K562 (cell line): Measurements from ENCODE around the gene SERGEF. TPM values are rescaled to one million over a fixed set of nuclear protein-coding genes. Genes with fewer than 3 reads are reported as not detected.

Experiments used
- ATAC-seq: fragments of 200-7000 bp; cut with Tn5 transposase; 3 replicates; pipeline ENCODE4 v1.9.1; 2020; ENCODE audit warnings: moderate library complexity
- BruUV-seq: library from RNA; stranded (reverse); fragments of 400-500 nt; replicated peaks from 2 replicates; lab custom pipeline; 2021; lab: Mats Ljungman, UMichigan
- CTCF ChIA-PET: fragments of 300-600 bp; formaldehyde crosslinking; extraction: SDS; loops from one replicate; lab custom pipeline; 2021; ENCODE audit warnings: low intra/inter-chr PET ratio; lab: Yijun Ruan, JAX
- POLR2A ChIA-PET: fragments of 300-600, 350-650 bp; sonication (Branson Sonifier 250); formaldehyde crosslinking; extraction: SDS; loops from one replicate; lab custom pipeline; 2021; ENCODE audit warnings: antibody characterized with exemption, inconsistent platforms; lab: Yijun Ruan, JAX
- DNase-seq, 4 experiments: peaks; one replicate each; pipeline versions ENCODE4 v3.0.0 to v3.0.0-alpha.2; 2011 to 2018; ENCODE audit warnings: low spot score in 3 of 4, mixed read lengths in 3 of 4; ENCODE audit errors: extremely low read depth in 1 of 4
- FAIRE-seq: peaks from 2 replicates; lab custom pipeline; 2011; peaks lifted over from hg19 to GRCh38; lab: Jason Lieb, UNC
- H2AFZ ChIP-seq: 2 replicates; pipeline ENCODE4 v1.6.0; 2011; ENCODE audit warnings: low read depth, low read length, control low read depth, inconsistent platforms
- H3K27ac ChIP-seq: fragments of 200-600 bp; 3 replicates; pipeline ENCODE4 v1.8.0; 2011; ENCODE audit warnings: low read depth, mild to moderate bottlenecking, control low read depth, inconsistent platforms, low read length, moderate library complexity, mixed read lengths; ENCODE audit errors: extremely low read depth
- H3K27me3 ChIP-seq, 2 experiments: fragments of 300-600 bp in 1 of 2; 2 replicates in 1 of 2; 3 replicates in 1 of 2; pipeline versions ENCODE4 v1.6.0 to v1.8.0; 2011; ENCODE audit warnings: inconsistent platforms in 2 of 2, low read length in 2 of 2, mild to moderate bottlenecking in 1 of 2, mixed read lengths in 1 of 2, moderate library complexity in 1 of 2; ENCODE audit not compliant: control insufficient read depth in 2 of 2, insufficient read depth in 2 of 2
- H3K36me3 ChIP-seq: fragments of 300-600 bp; 3 replicates; pipeline ENCODE4 v1.8.0; 2011; ENCODE audit warnings: mild to moderate bottlenecking, low read length, inconsistent platforms; ENCODE audit not compliant: control insufficient read depth, insufficient read depth
- H3K4me1 ChIP-seq, 2 experiments: fragments of 200-600 bp in 1 of 2; replicated peaks in 1 of 2; 2 replicates in 1 of 2; 3 replicates in 1 of 2; pipeline versions ENCODE4 v1.5.1 to v1.8.0; 2011; ENCODE audit warnings: inconsistent platforms in 2 of 2, low read length in 2 of 2, mild to moderate bottlenecking in 1 of 2, mixed read lengths in 1 of 2, moderate library complexity in 1 of 2; ENCODE audit not compliant: control insufficient read depth in 2 of 2, insufficient read depth in 2 of 2
- H3K4me2 ChIP-seq: 2 replicates; pipeline ENCODE4 v1.6.1; 2011; ENCODE audit warnings: low read length, control low read depth, inconsistent platforms, mixed read lengths; ENCODE audit not compliant: insufficient read depth
- H3K4me3 ChIP-seq: fragments of 200-600 bp; sonication (generic), shearing (Covaris generic); 2 replicates; pipeline ENCODE4 v1.5.1; 2016; ENCODE audit warnings: control low read depth, inconsistent platforms
- H3K79me2 ChIP-seq: fragments of 200-600 bp; 3 replicates; pipeline ENCODE4 v1.8.0; 2011; ENCODE audit warnings: low read length, inconsistent platforms; ENCODE audit not compliant: control insufficient read depth, insufficient read depth
- H3K9ac ChIP-seq, 2 experiments: 2 replicates each; pipeline versions ENCODE4 v1.6.0 to v1.6.1; 2011; ENCODE audit warnings: low read depth in 2 of 2, low read length in 2 of 2, control low read depth in 1 of 2, inconsistent platforms in 1 of 2, mild to moderate bottlenecking in 1 of 2, mixed read lengths in 1 of 2; ENCODE audit not compliant: insufficient read depth in 1 of 2
- H3K9me1 ChIP-seq: one replicate; pipeline ENCODE4 v1.6.0; 2011; ENCODE audit warnings: inconsistent platforms, mild to moderate bottlenecking, low read length, moderate library complexity; ENCODE audit not compliant: control insufficient read depth, insufficient read depth
- H3K9me3 ChIP-seq: replicated peaks from 2 replicates; pipeline ENCODE4 v1.5.1; 2011; ENCODE audit warnings: low read depth, low read length, inconsistent platforms; ENCODE audit not compliant: control insufficient read depth, insufficient read depth
- H4K20me1 ChIP-seq: replicated peaks from 2 replicates; pipeline ENCODE4 v1.6.1; 2011; ENCODE audit warnings: low read length, inconsistent platforms, mixed read lengths; ENCODE audit not compliant: control insufficient read depth, insufficient read depth
- ADNP ChIP-seq: fragments of 200-800 bp; sonication (Bioruptor generic); IDR thresholded peaks from 2 replicates; pipeline ENCODE4 v1.6.1; 2016; ENCODE audit warnings: missing genetic modification characterization, missing compliant biosample characterization
- CHCHD3 ChIP-seq: fragments of 250-450 bp; sonication (Bioruptor Pico); IDR thresholded peaks from 2 replicates; pipeline ENCODE4 v2.1.2; 2022; ENCODE audit warnings: mild to moderate bottlenecking
- DACH1 ChIP-seq: fragments of 450-650 bp; IDR thresholded peaks from 2 replicates; pipeline ENCODE4 v1.6.1; 2018; ENCODE audit not compliant: partially characterized antibody
- ELF4 ChIP-seq: fragments of 450-650 bp; formaldehyde crosslinking; IDR thresholded peaks from 2 replicates; pipeline ENCODE4 v1.4.0; 2022; ENCODE audit warnings: missing genetic modification characterization
- ETS2 ChIP-seq: IDR thresholded peaks from 2 replicates; pipeline ENCODE4 v1.6.1; 2016; ENCODE audit warnings: borderline replicate concordance, missing genetic modification characterization, mild to moderate bottlenecking, moderate library complexity, missing compliant biosample characterization; ENCODE audit not compliant: poor library complexity, severe bottlenecking
- HDAC1 ChIP-seq, 2 experiments: fragments of 450-650 bp; IDR thresholded peaks; 2 replicates each; pipeline ENCODE4 v1.6.1; 2016 to 2017; ENCODE audit warnings: inconsistent platforms in 1 of 2, mild to moderate bottlenecking in 1 of 2, moderate library complexity in 1 of 2
- HDAC2 ChIP-seq: fragments of 450-650 bp; IDR thresholded peaks from 2 replicates; pipeline ENCODE4 v1.6.1; 2016; ENCODE audit warnings: mild to moderate bottlenecking
- MYBL2 ChIP-seq, 2 experiments: fragments of 450-650 bp in 1 of 2; sonication (generic) in 1 of 2; formaldehyde crosslinking in 1 of 2; IDR thresholded peaks; 2 replicates each; pipeline versions ENCODE4 v1.6.1 to v1.8.1; 2017 to 2022; ENCODE audit warnings: borderline replicate concordance in 1 of 2, inconsistent platforms in 1 of 2, low read depth in 1 of 2, mild to moderate bottlenecking in 1 of 2, missing genetic modification reagents in 1 of 2, moderate library complexity in 1 of 2
- NFIC ChIP-seq: fragments of 450-650 bp; IDR thresholded peaks from 2 replicates; pipeline ENCODE4 v1.6.1; 2017; ENCODE audit warnings: mild to moderate bottlenecking, inconsistent platforms
- NR2C1 ChIP-seq, 2 experiments: fragments of 450-650 bp; IDR thresholded peaks; 2 replicates each; pipeline ENCODE4 v1.6.1; 2017; ENCODE audit warnings: mild to moderate bottlenecking in 2 of 2, antibody characterized with exemption in 1 of 2, inconsistent platforms in 1 of 2, missing compliant biosample characterization in 1 of 2, missing genetic modification characterization in 1 of 2
- TAF7 ChIP-seq: fragments of 450-650 bp; IDR thresholded peaks from 2 replicates; pipeline ENCODE4 v1.6.1; 2016; ENCODE audit warnings: missing genetic modification characterization, missing compliant biosample characterization
- TCF7 ChIP-seq: sonication (generic); IDR thresholded peaks from 2 replicates; pipeline ENCODE4 v1.6.1; 2016; ENCODE audit warnings: antibody characterized with exemption, borderline replicate concordance
- ZNF584 ChIP-seq: fragments of 200-800 bp; sonication (Bioruptor generic); IDR thresholded peaks from 2 replicates; pipeline ENCODE4 v1.6.1; 2016; ENCODE audit warnings: low read depth, mild to moderate bottlenecking, missing genetic modification characterization, missing compliant biosample characterization
- WGBS: fragments of 100-300 bp; shearing (Covaris generic); methylation state at CpG from one replicate; pipeline ENCODE4 v1.1.6; 2016; ENCODE audit warnings: low coverage, mixed read lengths; ENCODE audit not compliant: insufficient coverage; ENCODE audit errors: missing lambda C conversion rate; 5-methylcytosine and 5-hydroxymethylcytosine counted together
- in situ Hi-C: fragments of 300-500 bp; cut with MboI; formaldehyde crosslinking; loops from 4 replicates; pipeline ENCODE4 v1.15.0; 2018; ENCODE audit warnings: inconsistent platforms, mixed read lengths
- intact Hi-C: fragments of 100-400 bp; cut with micrococcal nuclease; formaldehyde crosslinking; loops from 2 replicates; pipeline ENCODE4 v1.14.2; 2022
- polyA plus RNA-seq, 8 experiments: library from polyadenylated mRNA; depleted of rRNA in 4 of 8; stranded (reverse) in 5 of 8; unstranded in 3 of 8; fragments of >200 nt; fragmentation: Nextera tagmentation in 2 of 8; fragmentation: Illumina TruSeq in 1 of 8; extraction: Ambion mirVana in 2 of 8; extraction: Trizol in 1 of 8; gene quantifications; 2 replicates each; pipeline versions ENCODE4 v1.2.1 to v1.2.3, GENCODE V29; 2011 to 2014; ENCODE audit warnings: inconsistent platforms in 1 of 8, missing spikeins in 1 of 8
- total RNA-seq, 7 experiments: library from RNA; depleted of rRNA in 6 of 7; stranded (reverse); fragments of >200 nt in 6 of 7; fragmentation: Illumina TruSeq in 2 of 7; extraction: Trizol in 2 of 7; gene quantifications; 2 replicates each; pipeline versions ENCODE4 v1.2.1 to v1.2.3, GENCODE V29; 2011 to 2021; ENCODE audit warnings: low replicate concordance in 1 of 7
- TF ChIP-seq, protein P1 (sequence below): fragments of 450-650 bp; formaldehyde crosslinking; IDR thresholded peaks from 2 replicates; pipeline ENCODE4 v1.4.0; 2020; ENCODE audit warnings: mild to moderate bottlenecking, moderate library complexity
- TF ChIP-seq, protein P2 (sequence below): sonication (generic); formaldehyde crosslinking; IDR thresholded peaks from 2 replicates; pipeline ENCODE4 v1.9.0; 2022; ENCODE audit warnings: mild to moderate bottlenecking, missing genetic modification reagents

The SERGEF gene
- total and polyA plus RNA-seq, 9 of the 15 experiments (the other 6 are each of a cell fraction or from before 2014, with no cell fraction given) = 10.2 to 28.0 (median 19.9) TPM

DNA sequence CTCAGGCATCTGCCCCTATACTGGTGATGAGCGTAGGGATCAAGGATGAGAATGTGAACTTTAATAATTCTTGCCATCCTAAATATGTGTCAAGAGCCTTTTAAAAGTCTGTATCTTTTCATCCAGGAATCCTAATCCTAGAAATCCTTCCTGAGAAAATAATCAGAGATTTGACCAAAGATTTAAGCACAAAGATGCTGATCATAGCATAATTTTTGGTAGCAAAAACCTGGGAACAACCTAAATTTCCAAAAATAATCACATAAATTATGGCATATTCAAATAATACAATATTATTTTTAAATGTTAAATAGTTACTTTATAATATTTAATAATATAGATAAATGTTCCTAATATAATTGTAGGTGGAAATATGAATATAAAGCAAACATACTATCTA, 76.1 kb downstream of the SERGEF start (continued):
- TF ChIP-seq, protein P1, sequence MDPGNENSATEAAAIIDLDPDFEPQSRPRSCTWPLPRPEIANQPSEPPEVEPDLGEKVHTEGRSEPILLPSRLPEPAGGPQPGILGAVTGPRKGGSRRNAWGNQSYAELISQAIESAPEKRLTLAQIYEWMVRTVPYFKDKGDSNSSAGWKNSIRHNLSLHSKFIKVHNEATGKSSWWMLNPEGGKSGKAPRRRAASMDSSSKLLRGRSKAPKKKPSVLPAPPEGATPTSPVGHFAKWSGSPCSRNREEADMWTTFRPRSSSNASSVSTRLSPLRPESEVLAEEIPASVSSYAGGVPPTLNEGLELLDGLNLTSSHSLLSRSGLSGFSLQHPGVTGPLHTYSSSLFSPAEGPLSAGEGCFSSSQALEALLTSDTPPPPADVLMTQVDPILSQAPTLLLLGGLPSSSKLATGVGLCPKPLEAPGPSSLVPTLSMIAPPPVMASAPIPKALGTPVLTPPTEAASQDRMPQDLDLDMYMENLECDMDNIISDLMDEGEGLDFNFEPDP (CRISPR knock-in tag) = no peak
- TF ChIP-seq, all 486 proteins: peak for 4

GRCh38 chr11:17934194-17934593, 78.7 kb downstream of the SERGEF start:
- CTCF ChIA-PET = no interaction called here
- FAIRE-seq = no peak
- Histone ChIP-seq H3K27me3 (no peaks in the 10 kb centered on the region), H3K27ac (no peak overlapping the region), H3K4me2 (no peak overlapping the region), H3K9ac (no peak overlapping the region), H4K20me1 (no peaks in the 10 kb centered on the region), H3K4me3 (no peak overlapping the region)
- ATAC-seq = no peak
- DNase-seq = no peak
- TF ChIP-seq ELF4 (CRISPR knock-in tag) = no peak
- no peak for TF ChIP-seq ZNF584
- no peak for TF ChIP-seq ETS2 (tag)
- TF ChIP-seq TCF7 = no peak
- TF ChIP-seq DACH1 = no peak
- no peak for TF ChIP-seq NR2C1 (IDR thresholded peaks at IDR 0.05)
- TF ChIP-seq NR2C1 (tag; IDR thresholded peaks at IDR 0.05) = no peak
- TF ChIP-seq, protein P2, sequence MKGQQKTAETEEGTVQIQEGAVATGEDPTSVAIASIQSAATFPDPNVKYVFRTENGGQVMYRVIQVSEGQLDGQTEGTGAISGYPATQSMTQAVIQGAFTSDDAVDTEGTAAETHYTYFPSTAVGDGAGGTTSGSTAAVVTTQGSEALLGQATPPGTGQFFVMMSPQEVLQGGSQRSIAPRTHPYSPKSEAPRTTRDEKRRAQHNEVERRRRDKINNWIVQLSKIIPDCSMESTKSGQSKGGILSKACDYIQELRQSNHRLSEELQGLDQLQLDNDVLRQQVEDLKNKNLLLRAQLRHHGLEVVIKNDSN (CRISPR knock-in tag) = no peak
- TF ChIP-seq HDAC2 = no peak
- no peak for TF ChIP-seq ADNP
- TF ChIP-seq NFIC = no peak
- TF ChIP-seq MYBL2 (IDR thresholded peaks at IDR 0.05; ENCODE audit: low read depth) = no peak
- TF ChIP-seq MYBL2 (CRISPR knock-in tag; IDR thresholded peaks at IDR 0.05; ENCODE audit: borderline replicate concordance) = no peak
- no peak for TF ChIP-seq CHCHD3
- TF ChIP-seq TAF7 = no peak
- no peak for TF ChIP-seq HDAC1 (IDR thresholded peaks at IDR 0.05)
- TF ChIP-seq, all 486 proteins: peak for 0
- intact Hi-C loops = no loop called here
- Histone ChIP-seq H3K4me1 (no peaks in the 10 kb centered on the region), H2AFZ (no peak overlapping the region), H3K79me2 (no peaks in the 10 kb centered on the region), H3K9me1 (no peaks in the 10 kb centered on the region), H3K9me3 (no peaks in the 10 kb centered on the region), H3K36me3 (no peaks in the 10 kb centered on the region)
- WGBS = 79% methylated on average over 1 of the region's 1 CpG
- no TSS peak for BruUV-seq
- in situ Hi-C loops = no loop called here
- POLR2A ChIA-PET = no interaction called here
